B cell (primary cell): ENCODE data around the gene TBX4.

Source experiments
- CTCF ChIP-seq: fragments of 200-600 bp; IDR thresholded peaks from one replicate; pipeline ENCODE4 v1.8.0; 2022; ENCODE audit warnings: antibody characterized with exemption, mild to moderate bottlenecking
- EZH2 ChIP-seq: IDR thresholded peaks from 2 replicates; pipeline ENCODE4 v1.6.1; 2012; ENCODE audit warnings: borderline replicate concordance, low read depth, mild to moderate bottlenecking, moderate library complexity, low read length; ENCODE audit not compliant: insufficient read depth, poor library complexity, severe bottlenecking

- TF ChIP-seq EZH2 (no peak), CTCF (peak; percentile 98)
Measured at GRCh38 chr17:61412143-61412859, 39.9 kb upstream of the TBX4 start.
